GM18951 (cell line): ENCODE results near the gene MEST.

Source experiments
- POLR2A ChIP-seq: IDR thresholded peaks from 4 replicates; pipeline ENCODE4 v1.6.1; 2011; ENCODE audit warnings: mild to moderate bottlenecking; ENCODE audit not compliant: insufficient read length, insufficient read depth; ENCODE audit errors: extremely low read depth
- in situ Hi-C: fragments of 300-500 bp; cut with MboI; formaldehyde crosslinking; loops from one replicate; pipeline ENCODE4 v1.12.0; 2022; ENCODE audit warnings: low sequenced_read_pairs, mixed read lengths, inconsistent platforms; ENCODE audit not compliant: unreplicated experiment

Gene MEST

GRCh38 chr7:130473289-130473688, 18.6 kb upstream of the MEST start:
- no peak for TF ChIP-seq POLR2A
- in situ Hi-C loops: no loop called here

DNA sequence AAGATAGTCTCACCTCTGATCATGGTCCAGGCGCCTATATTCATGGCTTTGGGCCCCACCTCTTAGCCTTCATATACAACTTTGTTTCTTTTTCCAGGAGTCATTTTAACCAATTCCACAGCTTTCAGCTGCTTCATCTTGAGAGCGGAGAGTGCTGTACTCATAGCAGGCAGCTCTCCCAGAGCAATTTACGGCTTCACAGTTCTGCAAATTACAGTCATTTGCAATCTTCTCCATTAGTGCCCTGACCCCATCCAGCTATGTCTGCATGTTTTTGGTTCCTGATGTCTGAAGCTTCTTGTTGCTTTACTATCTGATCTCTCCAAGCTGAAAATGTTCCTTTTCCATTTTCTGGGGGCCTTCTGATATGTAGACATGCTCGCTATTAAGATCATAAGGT, 18.0 kb upstream of the MEST start:
- in situ Hi-C loops: no loop called here
- TF ChIP-seq POLR2A: no peak

- in situ Hi-C loops: no loop called here
- TF ChIP-seq POLR2A: no peak
These were observed 16.1 kb upstream of the MEST start for GRCh38 chr7:130475776-130476175.

- in situ Hi-C loops: no loop called here
- no peak for TF ChIP-seq POLR2A
These were observed 15.4 kb upstream of the MEST start for GRCh38 chr7:130476297-130477150.

DNA sequence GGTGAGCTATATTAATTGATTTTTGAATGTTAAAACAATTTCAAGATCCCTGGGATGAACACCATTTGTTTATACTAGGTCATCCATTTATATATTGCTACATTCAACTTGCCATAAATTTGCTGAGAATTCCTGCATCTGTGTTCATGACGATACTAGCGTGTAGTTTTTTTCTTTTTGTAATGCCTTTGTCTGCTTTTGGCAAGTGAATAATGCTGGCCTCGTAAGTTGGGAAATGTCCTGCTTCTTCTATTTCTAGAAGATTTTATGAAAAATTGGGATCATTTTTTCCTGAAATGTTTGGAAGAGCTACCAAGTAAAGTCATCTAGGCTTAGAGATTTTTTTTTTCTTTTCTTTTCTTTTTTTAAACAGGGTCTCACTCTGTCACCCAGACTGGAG, 12.9 kb upstream of the MEST start:
- in situ Hi-C loops: no loop called here
- TF ChIP-seq POLR2A: no peak

GRCh38 chr7:130479716-130480400, 12.0 kb upstream of the MEST start:
- TF ChIP-seq POLR2A: no peak
- in situ Hi-C loops: no loop called here

DNA sequence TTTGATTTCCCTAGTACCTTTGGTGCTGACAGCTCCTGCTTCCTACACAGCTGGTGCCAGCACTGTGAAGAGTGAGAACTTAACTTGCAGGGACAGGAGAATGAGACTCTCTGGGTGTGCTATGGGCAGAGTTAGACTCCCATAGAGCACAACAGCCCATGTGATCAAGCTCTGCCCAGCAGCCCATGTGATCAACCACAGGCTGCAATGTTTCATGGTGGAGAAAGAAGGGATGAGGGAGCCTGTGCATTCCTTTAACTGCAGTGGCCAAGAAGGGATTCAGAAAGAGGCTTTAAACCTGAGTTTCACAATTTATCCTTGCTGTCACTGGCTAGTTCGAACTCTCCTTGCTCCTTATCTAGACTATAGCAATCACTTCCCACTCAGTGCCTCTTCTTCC, 10.0 kb upstream of the MEST start:
- no peak for TF ChIP-seq POLR2A
- in situ Hi-C loops: no loop called here

GRCh38 chr7:130483031-130483430, 8.9 kb upstream of the MEST start:
- in situ Hi-C loops: no loop called here
- no peak for TF ChIP-seq POLR2A

GRCh38 chr7:130485734-130486113, 6.2 kb upstream of the MEST start:
- in situ Hi-C loops: no loop called here
- TF ChIP-seq POLR2A: no peak

- in situ Hi-C loops: no loop called here
- TF ChIP-seq POLR2A: no peak
These were observed 5.6 kb upstream of the MEST start for GRCh38 chr7:130486114-130486953.

- no peak for TF ChIP-seq POLR2A
- in situ Hi-C loops: no loop called here
These were observed 4.9 kb upstream of the MEST start for GRCh38 chr7:130486954-130487436.

- no peak for TF ChIP-seq POLR2A
- in situ Hi-C loops: no loop called here
These were observed 3.3 kb upstream of the MEST start for GRCh38 chr7:130488392-130489139.
